ENCODE results near the gene UBXN4.

UBXN4 gene

DNA sequence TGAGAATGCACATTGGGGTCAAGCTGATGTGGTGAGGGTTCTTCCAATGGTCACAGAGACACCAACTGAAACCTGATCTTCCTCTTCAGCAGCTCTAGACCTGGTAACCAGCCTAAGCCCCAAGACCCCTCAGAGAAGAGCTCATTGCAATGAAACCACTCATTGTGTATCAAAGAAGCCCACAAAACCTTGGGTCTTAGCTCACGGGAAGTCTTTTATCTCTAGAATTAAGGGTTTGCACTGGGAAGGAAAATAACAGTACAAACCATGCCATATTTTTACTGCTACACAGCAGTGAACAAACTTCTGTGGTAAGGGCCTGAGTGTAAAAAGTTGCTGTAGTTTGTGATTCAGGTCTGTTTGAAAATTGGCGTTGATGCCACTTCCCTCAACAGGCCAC, 8.6 kb upstream of the UBXN4 start:
- Histone ChIP-seq H2AFZ (ENCODE audit: low read length) (no peak overlapping the region), H4K20me1 (ENCODE audit: insufficient read depth, low read length) (no peaks in the 10 kb centered on the region), H3K9me2 (replicated peaks; ENCODE audit: insufficient read depth, low read length) (no peaks in the 10 kb centered on the region), H3K4me1 (ENCODE audit: low read length) (0 out of 2 replicates have a peak, but pooled peaks cover 4% of the 10 kb centered on the region), H3K27ac (ENCODE audit: low read length) (no peak overlapping the region), H3F3A (ENCODE audit: insufficient read depth, low read length) (no peaks in the 10 kb centered on the region), H3K79me2 (ENCODE audit: low read length) (no peaks in the 10 kb centered on the region), H3K9ac (ENCODE audit: low read length) (no peak overlapping the region), H3K27me3 (replicated peaks; ENCODE audit: insufficient read depth, low read length) (no peaks in the 10 kb centered on the region), H3K4me3 (ENCODE audit: low read length) (no peak overlapping the region), H3K36me3 (replicated peaks; ENCODE audit: insufficient read depth, low read length) (no peaks in the 10 kb centered on the region), H3K4me2 (ENCODE audit: low read depth, low read length) (no peak overlapping the region), H3K9me3 (replicated peaks; ENCODE audit: insufficient read depth, low read length) (no peaks in the 10 kb centered on the region)
- TF ChIP-seq EZH2 (optimal IDR thresholded peaks at IDR 0.05; ENCODE audit: low read depth, low read length) (no peak), EZH2phosphoT487 (IDR thresholded peaks at IDR 0.05; ENCODE audit: low read length) (no peak), CTCF (IDR thresholded peaks at IDR 0.05; ENCODE audit: low read length) (no peak)
- no peak for DNase-seq

- H3K27ac ChIP-seq (ENCODE audit: low read length): no peak overlapping the region
- H3K9me2 ChIP-seq (replicated peaks; ENCODE audit: insufficient read depth, low read length): no peaks in the 10 kb centered on the region
- H3F3A ChIP-seq (ENCODE audit: insufficient read depth, low read length): no peaks in the 10 kb centered on the region
- no peaks in the 10 kb centered on the region for H3K36me3 ChIP-seq (replicated peaks; ENCODE audit: insufficient read depth, low read length)
- no peaks in the 10 kb centered on the region for H3K79me2 ChIP-seq (ENCODE audit: low read length)
- no peak for DNase-seq
- H2AFZ ChIP-seq (ENCODE audit: low read length): no peak overlapping the region
- H4K20me1 ChIP-seq (ENCODE audit: insufficient read depth, low read length): no peaks in the 10 kb centered on the region
- H3K4me1 ChIP-seq (ENCODE audit: low read length): 0 out of 2 replicates have a peak, but pooled peaks cover 4% of the 10 kb centered on the region
- no peaks in the 10 kb centered on the region for H3K27me3 ChIP-seq (replicated peaks; ENCODE audit: insufficient read depth, low read length)
- TF ChIP-seq CTCF (IDR thresholded peaks at IDR 0.05; ENCODE audit: low read length): no peak
- no peak for TF ChIP-seq EZH2 (optimal IDR thresholded peaks at IDR 0.05; ENCODE audit: low read depth, low read length)
- no peak for TF ChIP-seq EZH2phosphoT487 (IDR thresholded peaks at IDR 0.05; ENCODE audit: low read length)
- no peak overlapping the region for H3K9ac ChIP-seq (ENCODE audit: low read length)
- no peak overlapping the region for H3K4me2 ChIP-seq (ENCODE audit: low read depth, low read length)
- H3K4me3 ChIP-seq (ENCODE audit: low read length): no peak overlapping the region
- H3K9me3 ChIP-seq (replicated peaks; ENCODE audit: insufficient read depth, low read length): no peaks in the 10 kb centered on the region
Observed at GRCh38 chr2:135736546-135736945, 5.1 kb upstream of the UBXN4 start.

GRCh38 chr2:135740206-135740605, 1.4 kb upstream of the UBXN4 start:
- Histone ChIP-seq H3F3A (ENCODE audit: insufficient read depth, low read length) (peaks cover 18% of the 10 kb centered on the region), H3K4me2 (ENCODE audit: low read depth, low read length) (no peak overlapping the region), H4K20me1 (ENCODE audit: insufficient read depth, low read length) (peaks cover 9% of the 10 kb centered on the region; the same call in 1 of the 2 replicates), H3K27ac (ENCODE audit: low read length) (no peak overlapping the region), H3K79me2 (ENCODE audit: low read length) (peaks cover 34% of the 10 kb centered on the region), H3K9me2 (replicated peaks; ENCODE audit: insufficient read depth, low read length) (no peaks in the 10 kb centered on the region), H3K4me3 (ENCODE audit: low read length) (no peak overlapping the region), H3K27me3 (replicated peaks; ENCODE audit: insufficient read depth, low read length) (no peaks in the 10 kb centered on the region), H3K4me1 (ENCODE audit: low read length) (peaks cover 14% of the 10 kb centered on the region; the same call in 1 of the 2 replicates), H2AFZ (ENCODE audit: low read length) (no peak overlapping the region), H3K9ac (ENCODE audit: low read length) (no peak overlapping the region), H3K9me3 (replicated peaks; ENCODE audit: insufficient read depth, low read length) (no peaks in the 10 kb centered on the region), H3K36me3 (replicated peaks; ENCODE audit: insufficient read depth, low read length) (no peaks in the 10 kb centered on the region)
- TF ChIP-seq CTCF (IDR thresholded peaks at IDR 0.05; ENCODE audit: low read length) (no peak), EZH2 (optimal IDR thresholded peaks at IDR 0.05; ENCODE audit: low read depth, low read length) (no peak)
- DNase-seq: no peak

Measured in MM.1S (cell line).